ENCODE measurements around the gene ABCC9.

The ABCC9 gene

GRCh38 chr12:21865846-21866245 lies 75.4 kb downstream of the ABCC9 start:
- DNase-seq = no peak

GRCh38 chr12:21860534-21860933 lies 80.7 kb downstream of the ABCC9 start:
- DNase-seq = no peak

- DNase-seq = no peak
Observed at GRCh38 chr12:21860128-21860527, 81.1 kb downstream of the ABCC9 start.

- no peak for DNase-seq
Observed at GRCh38 chr12:21852251-21852650, 89.0 kb downstream of the ABCC9 start.

- DNase-seq = no peak
Observed at GRCh38 chr12:21851151-21851550, 90.1 kb downstream of the ABCC9 start.

- DNase-seq = no peak
Observed at GRCh38 chr12:21850419-21850818, 90.8 kb downstream of the ABCC9 start.

GRCh38 chr12:21849878-21850277 lies 91.3 kb downstream of the ABCC9 start:
- DNase-seq = no peak

GRCh38 chr12:21848192-21848591 lies 93.0 kb downstream of the ABCC9 start:
- no peak for DNase-seq

- no peak for DNase-seq
Observed at GRCh38 chr12:21843795-21844194, 97.4 kb downstream of the ABCC9 start.

- DNase-seq = no peak
Observed at GRCh38 chr12:21839776-21840175, 101.5 kb downstream of the ABCC9 start.

GRCh38 chr12:21837847-21838246 lies 103.4 kb downstream of the ABCC9 start:
- DNase-seq = no peak

GRCh38 chr12:21831791-21832344 lies 109.4 kb downstream of the ABCC9 start:
- no peak for DNase-seq

GRCh38 chr12:21828779-21829178 lies 112.4 kb downstream of the ABCC9 start:
- no peak for DNase-seq

GRCh38 chr12:21828136-21828775 lies 113.0 kb downstream of the ABCC9 start:
- DNase-seq = no peak

GRCh38 chr12:21827083-21827482 lies 114.1 kb downstream of the ABCC9 start:
- DNase-seq = no peak

GRCh38 chr12:21826618-21826910 lies 114.7 kb downstream of the ABCC9 start:
- no peak for DNase-seq

- DNase-seq = no peak
Observed at GRCh38 chr12:21825886-21826617, 115.2 kb downstream of the ABCC9 start.

GRCh38 chr12:21823581-21823980 lies 117.6 kb downstream of the ABCC9 start:
- DNase-seq = no peak

- no peak for DNase-seq
Observed at GRCh38 chr12:21819678-21820077, 121.5 kb downstream of the ABCC9 start.

- no peak for DNase-seq
Observed at GRCh38 chr12:21819236-21819635, 122.0 kb downstream of the ABCC9 start.

GRCh38 chr12:21818627-21819026 lies 122.6 kb downstream of the ABCC9 start:
- DNase-seq = no peak

- DNase-seq = no peak
Observed at GRCh38 chr12:21815306-21816062, 125.7 kb downstream of the ABCC9 start.

GRCh38 chr12:21814814-21815213 lies 126.4 kb downstream of the ABCC9 start:
- no peak for DNase-seq

GRCh38 chr12:21814327-21814726 lies 126.9 kb downstream of the ABCC9 start:
- DNase-seq = no peak
